GM10847 (cell line): ENCODE results near the gene IL32.

Source experiments
- POLR2A ChIP-seq: IDR thresholded peaks from 2 replicates; pipeline ENCODE4 v1.6.1; 2011; ENCODE audit not compliant: insufficient read length; ENCODE audit errors: extremely low read depth

Gene IL32

DNA sequence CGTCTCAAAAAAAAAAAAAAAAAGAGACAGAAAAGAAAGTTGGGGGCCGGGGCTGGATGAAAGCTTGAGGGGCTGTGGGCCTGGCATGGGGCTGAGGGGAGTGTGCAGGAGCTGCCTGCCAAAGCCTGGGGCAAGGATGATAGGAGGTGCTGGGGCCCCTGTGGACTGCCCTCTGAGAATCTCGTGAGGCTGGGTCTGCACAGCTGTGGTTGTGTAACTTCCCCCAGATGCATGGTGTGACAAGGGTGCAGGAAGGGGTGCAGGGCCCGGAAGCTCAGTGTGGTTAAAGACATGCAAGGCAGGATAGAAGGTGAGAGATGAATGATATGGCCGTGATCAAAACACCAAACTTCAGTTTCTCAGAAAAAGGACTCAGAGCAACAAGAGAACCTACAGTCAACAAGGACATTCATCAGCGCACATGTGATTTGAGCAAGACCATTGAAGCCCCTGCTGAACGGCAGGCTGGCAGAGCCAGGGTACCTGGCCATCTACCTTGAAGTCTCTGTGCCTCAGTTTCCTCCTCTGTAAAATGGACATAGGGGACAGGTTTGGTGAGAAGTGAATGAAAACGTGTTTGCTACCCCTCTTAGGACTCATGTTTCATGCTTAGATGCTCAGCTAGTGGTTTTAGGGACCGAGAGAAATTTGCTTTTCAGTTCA lies 9.6 kb downstream of the IL32 start:
- no peak for TF ChIP-seq POLR2A

DNA sequence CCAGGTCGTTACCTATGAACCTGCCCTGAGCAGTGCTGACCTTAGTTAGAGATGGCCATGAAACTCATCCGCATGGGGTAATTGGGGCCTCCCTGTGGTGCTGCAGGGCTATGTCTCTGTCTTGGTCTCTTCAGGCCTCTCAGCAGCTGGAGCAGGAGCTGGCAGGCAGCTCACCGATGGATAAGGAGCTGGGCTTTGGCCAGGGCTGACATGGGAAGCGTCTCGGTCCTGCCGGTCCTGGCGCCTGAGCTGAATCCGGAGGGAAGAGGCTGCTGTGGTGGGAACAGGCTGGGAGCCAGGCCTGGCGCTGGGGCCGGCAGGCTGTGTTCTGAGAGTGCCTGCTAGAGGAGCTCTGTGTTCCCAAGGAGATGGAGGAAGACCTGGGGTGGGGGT lies 10.1 kb downstream of the IL32 start:
- no peak for TF ChIP-seq POLR2A

DNA sequence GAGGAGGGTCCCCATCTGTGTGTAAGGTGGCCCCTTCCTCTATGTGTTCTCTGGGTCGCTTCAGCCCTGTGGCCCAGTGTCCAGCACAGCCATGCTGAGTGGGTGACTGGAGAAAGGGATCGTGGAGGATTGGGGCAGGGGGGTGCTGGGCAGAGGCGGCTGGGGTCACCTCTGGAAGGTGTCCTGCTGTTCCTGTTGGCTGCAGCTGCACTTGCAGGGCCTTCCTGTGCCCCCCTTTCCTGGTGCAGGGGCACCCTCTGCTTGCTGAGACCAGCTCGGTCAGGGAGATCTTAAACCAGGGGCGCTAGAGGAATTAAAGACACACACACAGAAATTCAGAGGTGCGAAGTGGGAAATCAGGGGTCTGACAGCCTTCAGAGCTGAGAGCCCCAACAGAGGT lies 11.1 kb downstream of the IL32 start:
- TF ChIP-seq POLR2A, result no peak

DNA sequence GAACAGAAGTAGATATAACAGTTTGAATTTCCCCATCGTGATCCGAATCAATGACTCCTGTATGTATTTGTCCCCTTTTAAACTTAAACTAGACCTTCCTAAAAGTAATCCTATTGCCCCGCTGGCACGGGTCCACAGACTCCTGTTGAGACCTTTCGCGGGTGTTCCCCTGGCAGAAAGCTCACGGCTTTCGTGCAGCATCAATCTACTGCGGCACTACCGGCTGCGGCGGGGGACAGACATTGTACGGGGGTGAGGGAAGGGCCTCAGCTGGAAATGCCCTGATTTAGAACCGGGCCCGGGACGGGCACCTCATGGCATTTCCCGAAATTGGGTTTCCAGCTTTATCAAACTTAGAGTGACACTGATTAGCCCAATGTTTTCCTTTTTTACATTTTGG lies 14.6 kb downstream of the IL32 start:
- no peak for TF ChIP-seq POLR2A

DNA sequence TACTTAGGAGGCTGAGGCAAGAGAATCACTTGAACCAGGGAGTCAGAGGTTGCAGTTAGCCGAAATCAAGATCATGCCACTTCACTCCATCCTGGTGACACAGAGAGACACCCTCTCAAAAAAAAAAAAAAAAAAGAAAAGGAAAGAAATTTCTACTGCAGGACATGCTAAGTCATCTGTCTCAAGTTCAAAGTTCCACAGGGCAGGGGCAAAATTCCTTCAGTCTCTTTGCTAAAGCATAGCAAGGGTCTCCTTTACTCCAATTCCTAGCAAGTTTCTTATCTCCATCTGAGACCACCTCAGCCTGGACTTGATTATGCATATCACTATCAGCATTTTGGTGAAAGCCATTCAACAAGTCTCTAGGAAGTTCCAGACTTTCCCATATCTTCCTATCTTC lies 19.1 kb downstream of the IL32 start:
- no peak for TF ChIP-seq POLR2A

DNA sequence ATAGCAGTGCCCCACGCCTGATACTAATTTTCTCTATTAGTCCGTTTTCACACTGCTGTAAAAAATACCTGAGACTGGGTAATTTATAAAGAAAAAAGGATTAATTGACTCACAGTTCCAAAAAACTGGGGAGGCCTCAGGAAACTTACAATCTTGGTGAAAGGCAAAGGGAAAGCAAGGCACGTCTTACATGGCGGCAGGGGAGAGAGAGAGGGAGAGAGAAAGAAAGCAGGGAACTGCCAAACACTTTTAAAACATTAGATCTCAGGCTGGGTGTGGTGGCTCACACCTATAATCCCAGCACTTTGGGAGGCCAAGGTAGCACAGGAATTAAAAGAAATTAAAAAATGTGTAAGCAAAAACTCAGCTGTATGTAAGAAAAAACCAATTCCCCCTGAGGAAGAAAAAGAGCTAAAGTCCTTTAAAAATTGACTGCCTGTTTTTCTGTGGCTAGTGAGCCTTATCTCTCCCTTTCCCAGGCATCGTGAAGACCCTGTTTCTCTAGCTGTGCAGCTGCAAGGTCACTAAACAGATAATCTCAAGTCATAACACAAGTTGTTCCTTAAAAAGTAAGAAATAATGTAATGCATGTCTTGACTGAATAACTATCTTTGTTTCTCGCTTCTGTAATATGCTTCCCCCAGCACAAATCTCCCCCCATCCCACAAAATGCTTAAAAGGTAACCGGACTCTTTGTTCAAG lies 19.7 kb downstream of the IL32 start:
- TF ChIP-seq POLR2A, result no peak

DNA sequence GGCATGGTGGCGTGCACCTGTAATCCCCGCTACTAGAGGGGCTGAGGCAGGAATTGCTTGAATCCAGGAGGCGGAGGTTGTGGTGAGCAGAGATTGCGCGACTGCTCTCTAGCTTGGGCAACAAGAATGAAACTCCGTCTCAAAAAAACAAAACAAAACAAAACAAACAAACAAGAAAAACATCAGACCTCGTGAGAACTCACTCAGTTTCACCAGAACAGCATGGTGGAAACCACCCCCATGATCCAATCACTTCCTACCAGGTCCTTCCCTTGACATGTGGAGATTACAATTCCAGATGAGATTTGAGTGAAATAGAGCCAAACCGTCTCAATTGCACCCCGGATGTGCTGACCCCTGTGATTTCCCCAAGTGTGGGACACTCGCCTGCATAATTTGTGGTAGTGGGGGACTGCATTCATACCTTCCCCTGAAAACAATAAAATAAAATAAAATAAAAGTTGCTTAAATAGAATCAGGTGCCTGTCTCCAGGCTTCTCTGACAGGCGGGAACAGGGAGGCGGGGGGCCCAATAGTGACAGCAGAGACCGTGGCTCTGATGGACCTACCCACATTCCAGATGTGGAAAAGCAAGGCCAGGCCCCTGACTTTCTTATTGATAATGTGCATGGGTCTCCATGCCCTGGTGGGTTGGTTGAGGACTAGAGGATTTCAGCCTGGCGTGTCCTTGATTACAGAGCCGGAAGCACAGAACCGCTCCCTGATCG lies 20.6 kb downstream of the IL32 start:
- TF ChIP-seq POLR2A, result no peak

DNA sequence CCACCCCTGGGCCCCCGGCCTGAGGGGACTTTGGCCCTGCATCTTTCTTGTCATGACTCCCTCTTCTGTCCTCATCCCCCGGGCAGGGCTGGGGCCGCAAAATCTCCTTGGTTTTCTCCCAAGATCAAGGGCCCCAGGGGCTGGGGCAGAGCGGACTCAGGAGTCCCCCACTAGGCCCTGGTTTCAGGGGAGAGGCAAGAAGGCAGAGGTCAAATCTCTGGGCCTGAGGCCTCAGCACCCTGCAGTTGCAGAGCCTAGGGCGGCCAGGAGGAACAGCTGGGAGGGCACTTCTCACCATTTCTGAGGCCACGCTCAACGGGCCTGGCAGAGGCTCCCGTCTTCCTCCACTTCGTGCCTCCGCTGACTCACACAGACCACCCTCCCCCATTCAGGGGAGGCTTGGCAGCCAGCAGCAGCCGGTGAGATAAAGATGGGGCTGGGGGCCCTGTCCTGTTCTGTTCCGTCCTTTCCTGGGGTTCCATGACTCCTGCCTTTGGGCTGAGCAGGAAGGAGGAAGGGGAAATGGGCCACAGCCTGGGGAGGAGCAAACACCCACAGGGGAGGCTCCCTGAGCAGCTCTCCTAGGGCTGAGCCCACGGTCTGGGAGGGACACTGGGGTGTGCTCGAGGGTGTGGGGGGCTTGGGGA lies 21.3 kb downstream of the IL32 start:
- no peak for TF ChIP-seq POLR2A

DNA sequence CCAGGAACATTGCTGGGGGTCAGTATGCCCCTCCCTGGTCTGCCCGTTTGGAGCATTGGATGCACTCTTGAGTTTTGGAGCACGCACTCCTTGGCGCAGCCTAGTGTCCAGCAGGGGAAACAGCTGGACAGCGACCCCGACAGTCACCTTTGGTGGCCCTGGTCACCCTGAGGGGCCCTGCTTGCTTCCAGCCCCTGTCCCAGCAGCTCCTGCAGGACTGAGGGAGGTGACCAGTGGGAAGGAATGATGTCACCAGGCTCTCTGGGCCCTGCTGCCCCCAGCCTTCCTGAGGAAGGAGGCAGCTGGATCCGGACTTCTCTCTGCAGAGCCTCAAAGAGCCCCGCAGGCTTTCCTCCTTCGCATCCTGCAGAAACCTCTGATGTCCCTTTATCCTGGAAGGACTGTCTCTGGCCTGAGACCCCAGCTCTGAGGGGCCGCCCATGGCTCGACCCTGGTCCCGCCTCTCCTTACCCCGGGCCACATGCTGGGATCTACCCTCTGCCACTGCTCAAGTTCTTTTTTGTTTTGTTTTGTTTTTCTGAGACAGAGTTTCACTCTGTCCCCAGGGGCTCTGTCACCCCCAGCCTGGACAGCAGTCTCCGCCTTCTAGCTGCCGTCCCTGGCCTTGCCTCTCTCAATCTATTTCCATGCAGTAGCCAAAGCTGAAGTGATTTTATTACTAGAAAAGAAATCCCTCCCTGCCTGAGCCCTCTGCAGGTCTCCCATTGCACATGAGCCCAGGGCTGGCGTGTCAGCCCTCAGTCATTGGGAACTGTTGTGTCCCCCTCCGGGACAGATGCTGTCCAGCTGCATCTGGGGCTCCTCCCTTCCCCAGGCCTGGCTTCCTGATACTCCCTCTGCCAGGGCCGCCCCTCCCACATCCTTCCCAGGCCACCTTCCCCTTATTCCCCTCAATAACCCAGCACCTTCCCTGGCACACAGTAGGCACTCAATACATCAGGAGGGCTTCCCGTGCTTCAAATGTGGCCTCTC lies 22.1 kb downstream of the IL32 start:
- no peak for TF ChIP-seq POLR2A

DNA sequence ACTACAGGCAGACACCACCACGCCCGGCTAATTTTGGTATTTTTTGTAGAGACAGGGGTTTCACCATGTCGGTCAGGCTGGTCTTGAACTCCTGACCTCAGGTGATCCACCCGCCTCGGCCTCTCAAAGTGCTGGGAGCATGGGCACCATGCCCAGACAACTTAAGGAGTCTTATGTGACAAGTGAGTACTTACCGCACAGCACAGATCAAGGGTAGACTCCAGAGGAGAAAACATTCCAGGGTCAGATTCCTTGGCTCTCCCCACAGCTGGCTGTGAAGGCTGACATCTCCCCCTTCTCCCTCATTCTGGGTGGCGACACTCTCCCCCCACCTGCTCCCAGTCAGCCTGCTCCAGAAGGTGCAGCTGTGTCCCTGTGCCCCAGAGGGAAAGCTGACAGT lies 23.0 kb downstream of the IL32 start:
- no peak for TF ChIP-seq POLR2A

DNA sequence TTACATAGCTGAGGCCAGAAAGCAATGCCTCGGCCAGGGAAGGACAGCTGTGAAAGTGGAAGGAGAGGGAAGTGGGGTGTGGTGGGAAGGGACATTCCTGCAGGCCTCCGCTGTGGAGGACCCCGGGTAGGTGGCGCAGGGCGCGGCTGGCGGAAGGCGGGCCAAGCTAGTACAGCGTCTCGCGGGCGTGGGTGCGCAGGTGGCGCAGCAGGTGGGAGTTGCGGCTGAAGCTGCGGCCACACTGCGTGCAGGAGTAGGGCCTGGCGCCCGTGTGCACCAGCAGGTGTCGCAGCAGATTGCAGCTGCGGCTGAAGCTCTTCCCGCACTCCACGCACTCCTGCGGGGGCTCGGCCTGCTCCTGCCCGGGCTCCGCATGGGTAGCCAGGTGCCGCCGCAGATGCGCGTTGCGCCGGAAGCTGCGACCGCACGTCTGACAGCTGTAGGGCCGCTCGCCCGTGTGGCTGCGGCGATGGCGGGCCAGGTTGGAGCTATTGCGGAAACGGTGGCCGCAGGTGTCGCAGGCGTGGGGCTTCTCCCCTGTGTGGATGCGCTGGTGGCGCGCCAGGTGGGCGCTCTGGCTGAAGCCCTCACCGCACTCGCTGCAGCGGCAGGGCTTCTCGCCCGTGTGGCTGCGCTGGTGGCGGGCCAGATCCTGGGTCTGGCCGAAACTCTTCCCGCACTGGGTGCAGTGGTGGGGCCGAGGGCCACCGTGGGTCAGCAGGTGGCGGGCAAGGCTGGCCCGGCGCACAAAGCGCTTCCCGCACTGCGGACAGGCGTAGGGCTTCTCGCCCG lies 23.7 kb downstream of the IL32 start:
- TF ChIP-seq POLR2A, result no peak

DNA sequence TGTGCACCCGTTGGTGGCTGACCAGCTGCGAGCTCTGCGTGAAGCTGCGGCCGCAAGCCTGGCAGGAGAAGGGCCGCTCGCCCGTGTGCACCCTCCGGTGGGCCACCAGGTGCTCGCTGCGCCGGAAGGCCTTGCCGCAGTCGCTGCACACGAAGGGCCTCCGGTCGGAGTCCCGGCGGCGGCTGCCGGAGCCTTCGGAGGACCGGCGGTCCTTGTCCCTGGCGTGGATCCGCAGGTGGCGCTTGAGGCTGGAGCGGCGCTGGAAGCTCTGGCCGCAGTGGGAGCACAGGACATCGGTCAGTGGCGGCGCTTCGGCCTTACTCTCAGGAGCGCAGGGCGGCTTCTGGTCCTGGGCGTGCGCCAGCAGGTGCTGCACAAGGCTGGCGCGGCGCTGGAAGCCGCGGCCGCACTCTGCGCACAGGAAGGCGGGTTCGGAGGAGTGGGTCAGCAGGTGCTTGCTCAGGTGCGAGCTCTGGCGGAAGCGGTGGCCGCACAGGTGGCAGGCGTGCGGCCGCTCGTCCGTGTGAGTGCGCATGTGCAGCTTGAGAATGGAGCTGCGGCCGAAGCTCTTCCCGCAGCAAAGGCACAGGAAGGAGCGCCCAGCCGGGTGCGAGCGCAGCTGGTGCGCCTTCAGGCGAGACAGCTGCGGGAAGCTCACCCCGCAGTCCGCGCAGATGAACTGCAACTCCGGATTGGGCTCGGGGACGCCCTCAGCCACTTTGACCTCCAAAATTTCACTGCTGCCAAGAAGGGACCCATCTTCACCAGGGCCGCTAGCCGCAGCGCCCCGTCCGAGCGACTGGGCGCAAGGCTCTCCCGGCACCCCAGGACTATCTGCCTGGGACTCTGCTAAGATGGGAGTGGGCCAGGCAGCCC lies 24.5 kb downstream of the IL32 start:
- no peak for TF ChIP-seq POLR2A

DNA sequence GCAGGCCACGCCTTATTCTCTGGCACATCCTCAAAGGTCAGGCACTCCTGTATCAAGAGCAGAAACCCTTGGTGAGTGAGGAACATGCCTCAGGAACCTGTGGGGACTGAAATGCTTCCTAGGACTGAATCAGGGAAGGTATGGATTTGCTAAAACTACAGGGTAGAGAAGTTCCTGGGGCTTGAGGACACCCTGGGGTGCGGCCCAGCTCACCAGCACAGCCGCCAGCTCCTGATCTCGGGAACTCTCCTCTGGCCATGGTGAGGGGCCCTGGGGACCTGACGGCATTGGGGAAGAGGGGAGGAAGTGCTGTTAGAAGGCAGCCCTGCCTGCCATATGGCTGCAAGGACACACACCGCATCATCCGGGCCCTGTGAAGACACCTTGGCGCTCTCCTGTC lies 26.1 kb downstream of the IL32 start:
- no peak for TF ChIP-seq POLR2A
